ENCODE data around the gene GJA4. TPM values are rescaled to one million over a fixed set of nuclear protein-coding genes. Genes with fewer than 3 reads are reported as not detected.

The GJA4 gene
- total RNA-seq, 1 donor from 2014 or later, result 48.0 TPM

DNA sequence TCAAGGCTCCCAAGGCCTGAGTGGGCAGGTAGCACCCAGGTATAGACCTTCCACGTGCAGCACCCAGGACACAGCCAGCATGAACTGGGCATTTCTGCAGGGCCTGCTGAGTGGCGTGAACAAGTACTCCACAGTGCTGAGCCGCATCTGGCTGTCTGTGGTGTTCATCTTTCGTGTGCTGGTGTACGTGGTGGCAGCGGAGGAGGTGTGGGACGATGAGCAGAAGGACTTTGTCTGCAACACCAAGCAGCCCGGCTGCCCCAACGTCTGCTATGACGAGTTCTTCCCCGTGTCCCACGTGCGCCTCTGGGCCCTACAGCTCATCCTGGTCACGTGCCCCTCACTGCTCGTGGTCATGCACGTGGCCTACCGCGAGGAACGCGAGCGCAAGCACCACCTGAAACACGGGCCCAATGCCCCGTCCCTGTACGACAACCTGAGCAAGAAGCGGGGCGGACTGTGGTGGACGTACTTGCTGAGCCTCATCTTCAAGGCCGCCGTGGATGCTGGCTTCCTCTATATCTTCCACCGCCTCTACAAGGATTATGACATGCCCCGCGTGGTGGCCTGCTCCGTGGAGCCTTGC lies 31.5 kb upstream of the GJA4 start:
- no peak overlapping the region for H3K4me3 Mint-ChIP-seq (ENCODE audit: low read depth)
- no peak for DNase-seq (ENCODE audit: low spot score, unreplicated experiment)

GRCh38 chr1:34761776-34762307 lies 31.0 kb upstream of the GJA4 start:
- Mint-ChIP-seq H3K4me1 (ENCODE audit: low read depth) (peaks cover 7% of the 10 kb centered on the region), H3K4me3 (ENCODE audit: low read depth) (no peak overlapping the region), H3K36me3 (ENCODE audit: insufficient read depth) (no peaks in the 10 kb centered on the region), H3K9me3 (ENCODE audit: low read depth) (no peaks in the 10 kb centered on the region), H3K27me3 (peaks cover 13% of the 10 kb centered on the region), H3K27ac (no peak overlapping the region)
- DNase-seq (ENCODE audit: low spot score, unreplicated experiment), result no peak
- TF ChIP-seq, protein P1, sequence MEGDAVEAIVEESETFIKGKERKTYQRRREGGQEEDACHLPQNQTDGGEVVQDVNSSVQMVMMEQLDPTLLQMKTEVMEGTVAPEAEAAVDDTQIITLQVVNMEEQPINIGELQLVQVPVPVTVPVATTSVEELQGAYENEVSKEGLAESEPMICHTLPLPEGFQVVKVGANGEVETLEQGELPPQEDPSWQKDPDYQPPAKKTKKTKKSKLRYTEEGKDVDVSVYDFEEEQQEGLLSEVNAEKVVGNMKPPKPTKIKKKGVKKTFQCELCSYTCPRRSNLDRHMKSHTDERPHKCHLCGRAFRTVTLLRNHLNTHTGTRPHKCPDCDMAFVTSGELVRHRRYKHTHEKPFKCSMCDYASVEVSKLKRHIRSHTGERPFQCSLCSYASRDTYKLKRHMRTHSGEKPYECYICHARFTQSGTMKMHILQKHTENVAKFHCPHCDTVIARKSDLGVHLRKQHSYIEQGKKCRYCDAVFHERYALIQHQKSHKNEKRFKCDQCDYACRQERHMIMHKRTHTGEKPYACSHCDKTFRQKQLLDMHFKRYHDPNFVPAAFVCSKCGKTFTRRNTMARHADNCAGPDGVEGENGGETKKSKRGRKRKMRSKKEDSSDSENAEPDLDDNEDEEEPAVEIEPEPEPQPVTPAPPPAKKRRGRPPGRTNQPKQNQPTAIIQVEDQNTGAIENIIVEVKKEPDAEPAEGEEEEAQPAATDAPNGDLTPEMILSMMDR (IDR thresholded peaks at IDR 0.05; ENCODE audit: unreplicated experiment), result no peak

More for the DNA sequence above, 31.5 kb upstream of the GJA4 start:
- Mint-ChIP-seq H3K27me3 (peaks cover 13% of the 10 kb centered on the region), H3K36me3 (ENCODE audit: insufficient read depth) (no peaks in the 10 kb centered on the region), H3K4me1 (ENCODE audit: low read depth) (peaks cover 7% of the 10 kb centered on the region), H3K9me3 (ENCODE audit: low read depth) (no peaks in the 10 kb centered on the region), H3K27ac (no peak overlapping the region)
- TF ChIP-seq, protein P1 (IDR thresholded peaks at IDR 0.05; ENCODE audit: unreplicated experiment), result no peak

DNA sequence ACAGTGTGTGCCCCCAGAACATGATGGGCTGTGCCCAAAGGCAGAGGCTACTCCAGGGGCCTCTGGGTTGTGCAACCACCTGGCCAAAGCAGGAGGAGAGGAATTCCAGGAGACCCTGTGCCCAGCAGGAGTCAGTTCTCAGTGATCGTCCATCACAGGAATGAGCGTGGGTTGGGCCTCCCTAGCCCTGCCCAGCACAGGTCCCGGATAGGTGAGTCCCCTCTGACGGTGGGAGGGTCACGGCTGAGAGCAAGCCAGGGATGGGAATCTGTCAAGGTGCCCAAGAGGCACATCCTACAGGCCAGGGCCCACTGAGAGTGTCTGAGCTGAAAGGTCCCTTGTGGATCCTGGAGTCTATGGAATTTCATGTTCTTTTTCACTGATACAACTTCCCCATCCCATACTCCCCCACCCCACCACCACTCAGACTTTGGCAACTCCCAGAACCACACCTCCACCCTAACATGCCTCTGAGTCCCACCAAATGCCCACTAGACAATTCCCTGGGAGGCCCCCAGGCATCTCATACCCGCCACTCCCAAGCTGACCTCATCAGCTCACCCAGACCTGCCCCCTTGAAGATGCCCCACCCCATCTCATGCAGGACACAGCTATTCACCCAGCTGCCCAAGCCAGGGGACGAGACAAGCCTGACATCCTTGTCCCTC lies 30.2 kb upstream of the GJA4 start:
- no peak overlapping the region for H3K4me3 Mint-ChIP-seq (ENCODE audit: low read depth)
- TF ChIP-seq, protein P1 (IDR thresholded peaks at IDR 0.05; ENCODE audit: unreplicated experiment), result no peak

DNA sequence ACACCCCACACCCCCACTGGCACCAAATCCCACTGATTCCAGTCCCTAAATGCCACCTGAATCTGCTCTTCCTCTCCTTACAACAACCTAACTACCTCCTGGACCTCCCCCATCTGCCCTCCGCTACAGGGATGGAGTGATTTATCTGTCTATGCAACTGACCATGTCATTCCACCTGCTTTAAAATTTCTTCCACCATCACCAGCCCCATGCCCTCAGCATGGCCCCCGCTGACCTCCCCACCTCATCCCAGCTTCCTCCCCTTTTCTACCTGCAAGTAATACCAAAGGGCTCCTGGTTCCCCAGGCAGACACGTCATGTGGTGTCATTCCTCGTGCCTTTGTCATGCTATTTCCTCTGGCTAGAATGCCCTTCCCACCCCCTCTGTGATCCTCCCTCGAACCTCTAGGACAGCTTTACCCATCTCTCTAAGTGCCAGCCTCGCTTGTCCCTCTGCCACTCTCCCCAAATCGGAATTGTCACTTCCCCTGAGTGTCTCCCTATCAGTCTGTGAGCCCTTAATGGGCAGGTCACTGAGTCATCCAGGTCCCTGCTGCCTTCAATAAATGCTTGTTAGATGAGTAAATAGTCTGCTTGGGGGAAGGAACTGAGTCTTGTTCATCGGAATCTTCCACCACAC lies 29.5 kb upstream of the GJA4 start:
- peak overlapping the region; percentile 1 for H3K27ac Mint-ChIP-seq
- peaks cover 9% of the 10 kb centered on the region for H3K27me3 Mint-ChIP-seq
- TF ChIP-seq, protein P1 (IDR thresholded peaks at IDR 0.05; ENCODE audit: unreplicated experiment), result no peak

More for the DNA sequence above, 30.2 kb upstream of the GJA4 start:
- no peak for DNase-seq (ENCODE audit: low spot score, unreplicated experiment)
- H3K9me3 Mint-ChIP-seq (ENCODE audit: low read depth), result no peaks in the 10 kb centered on the region
- peaks cover 13% of the 10 kb centered on the region for H3K27me3 Mint-ChIP-seq
- no peaks in the 10 kb centered on the region for H3K36me3 Mint-ChIP-seq (ENCODE audit: insufficient read depth)
- H3K4me1 Mint-ChIP-seq (ENCODE audit: low read depth), result peaks cover 7% of the 10 kb centered on the region
- H3K27ac Mint-ChIP-seq, result no peak overlapping the region

DNA sequence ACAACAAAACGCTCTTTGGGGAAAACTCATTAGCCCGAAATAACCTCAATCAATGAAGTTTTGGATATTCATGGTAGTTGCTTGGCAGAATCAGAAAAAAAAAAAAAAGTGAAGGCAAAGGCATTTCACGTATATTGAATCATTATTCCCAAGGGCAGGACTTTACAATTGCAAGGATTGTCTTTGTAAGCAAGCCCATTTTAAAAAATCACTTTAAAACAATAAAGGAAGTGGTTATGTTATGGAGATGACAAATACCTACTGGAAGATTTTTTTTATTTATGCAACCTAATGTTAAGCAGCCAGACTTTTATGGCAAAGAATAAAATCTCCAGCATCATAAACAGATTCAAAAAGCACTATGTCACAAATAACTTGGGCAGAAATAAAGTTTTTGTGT lies 23.9 kb upstream of the GJA4 start:
- TF ChIP-seq, protein P1 (IDR thresholded peaks at IDR 0.05; ENCODE audit: unreplicated experiment), result no peak
- no peaks in the 10 kb centered on the region for H3K9me3 Mint-ChIP-seq (ENCODE audit: low read depth)
- H3K4me1 Mint-ChIP-seq (ENCODE audit: low read depth), result no peaks in the 10 kb centered on the region
- H3K27ac Mint-ChIP-seq, result no peak overlapping the region
- H3K27me3 Mint-ChIP-seq, result peaks cover 6% of the 10 kb centered on the region
- DNase-seq (ENCODE audit: low spot score, unreplicated experiment), result no peak
- H3K4me3 Mint-ChIP-seq (ENCODE audit: low read depth), result no peak overlapping the region
- H3K36me3 Mint-ChIP-seq (ENCODE audit: insufficient read depth), result no peaks in the 10 kb centered on the region

More for the DNA sequence above, 29.5 kb upstream of the GJA4 start:
- Mint-ChIP-seq H3K4me1 (ENCODE audit: low read depth) (peaks cover 7% of the 10 kb centered on the region), H3K4me3 (ENCODE audit: low read depth) (no peak overlapping the region), H3K36me3 (ENCODE audit: insufficient read depth) (no peaks in the 10 kb centered on the region), H3K9me3 (ENCODE audit: low read depth) (no peaks in the 10 kb centered on the region)
- no peak for DNase-seq (ENCODE audit: low spot score, unreplicated experiment)
